ENCODE measurements around the gene RPTOR.
"Not testable (repeated sequence)": the region's sequence is repeated elsewhere in the genome, so short reads cannot be mapped to it uniquely, and the experiment has no call there.

RPTOR gene

DNA sequence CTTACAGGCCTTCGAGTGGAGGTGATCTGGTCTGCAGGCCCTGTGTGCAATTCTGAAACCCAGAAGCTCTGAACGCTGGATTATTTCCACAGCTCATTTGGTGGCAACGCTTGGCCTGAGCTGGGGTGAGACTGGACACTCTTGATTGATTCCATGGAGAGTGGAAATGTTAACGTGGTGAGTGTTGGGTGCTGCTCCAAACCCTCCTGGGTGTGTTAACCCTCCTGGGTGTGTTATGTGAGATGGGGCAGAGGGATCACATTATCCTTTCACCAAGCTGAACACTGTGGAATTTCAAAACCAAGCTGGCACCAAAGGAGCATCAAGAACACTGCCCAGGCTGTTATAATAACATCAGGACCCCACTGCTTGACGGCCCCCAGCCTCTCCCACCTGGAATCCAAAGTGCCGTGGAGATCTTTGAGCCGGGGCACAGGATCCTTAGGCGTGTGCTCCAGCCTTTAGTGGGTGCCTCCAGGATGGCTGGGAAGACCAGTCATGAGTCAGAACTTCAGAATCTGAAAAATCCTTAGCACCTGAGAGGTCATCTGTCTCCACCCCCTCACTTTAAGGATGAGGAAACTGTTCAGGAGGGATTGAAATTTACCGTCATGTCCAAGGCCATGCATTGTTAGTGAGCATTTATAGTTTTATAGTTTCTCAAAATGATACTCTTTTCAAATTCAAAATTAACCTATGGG lies 75.0 kb downstream of the RPTOR start:
- in situ Hi-C loops (cut with MboI; ENCODE audit: low pct_unique_long_range_greater_than_20kb, low sequenced_read_pairs, unreplicated experiment): no loop called here
- TF ChIP-seq, protein P1, sequence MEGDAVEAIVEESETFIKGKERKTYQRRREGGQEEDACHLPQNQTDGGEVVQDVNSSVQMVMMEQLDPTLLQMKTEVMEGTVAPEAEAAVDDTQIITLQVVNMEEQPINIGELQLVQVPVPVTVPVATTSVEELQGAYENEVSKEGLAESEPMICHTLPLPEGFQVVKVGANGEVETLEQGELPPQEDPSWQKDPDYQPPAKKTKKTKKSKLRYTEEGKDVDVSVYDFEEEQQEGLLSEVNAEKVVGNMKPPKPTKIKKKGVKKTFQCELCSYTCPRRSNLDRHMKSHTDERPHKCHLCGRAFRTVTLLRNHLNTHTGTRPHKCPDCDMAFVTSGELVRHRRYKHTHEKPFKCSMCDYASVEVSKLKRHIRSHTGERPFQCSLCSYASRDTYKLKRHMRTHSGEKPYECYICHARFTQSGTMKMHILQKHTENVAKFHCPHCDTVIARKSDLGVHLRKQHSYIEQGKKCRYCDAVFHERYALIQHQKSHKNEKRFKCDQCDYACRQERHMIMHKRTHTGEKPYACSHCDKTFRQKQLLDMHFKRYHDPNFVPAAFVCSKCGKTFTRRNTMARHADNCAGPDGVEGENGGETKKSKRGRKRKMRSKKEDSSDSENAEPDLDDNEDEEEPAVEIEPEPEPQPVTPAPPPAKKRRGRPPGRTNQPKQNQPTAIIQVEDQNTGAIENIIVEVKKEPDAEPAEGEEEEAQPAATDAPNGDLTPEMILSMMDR (IDR thresholded peaks at IDR 0.05; ENCODE audit: extremely low read depth, insufficient read depth, missing control alignments): no peak
- no peak for DNase-seq (ENCODE audit: low spot score)

DNA sequence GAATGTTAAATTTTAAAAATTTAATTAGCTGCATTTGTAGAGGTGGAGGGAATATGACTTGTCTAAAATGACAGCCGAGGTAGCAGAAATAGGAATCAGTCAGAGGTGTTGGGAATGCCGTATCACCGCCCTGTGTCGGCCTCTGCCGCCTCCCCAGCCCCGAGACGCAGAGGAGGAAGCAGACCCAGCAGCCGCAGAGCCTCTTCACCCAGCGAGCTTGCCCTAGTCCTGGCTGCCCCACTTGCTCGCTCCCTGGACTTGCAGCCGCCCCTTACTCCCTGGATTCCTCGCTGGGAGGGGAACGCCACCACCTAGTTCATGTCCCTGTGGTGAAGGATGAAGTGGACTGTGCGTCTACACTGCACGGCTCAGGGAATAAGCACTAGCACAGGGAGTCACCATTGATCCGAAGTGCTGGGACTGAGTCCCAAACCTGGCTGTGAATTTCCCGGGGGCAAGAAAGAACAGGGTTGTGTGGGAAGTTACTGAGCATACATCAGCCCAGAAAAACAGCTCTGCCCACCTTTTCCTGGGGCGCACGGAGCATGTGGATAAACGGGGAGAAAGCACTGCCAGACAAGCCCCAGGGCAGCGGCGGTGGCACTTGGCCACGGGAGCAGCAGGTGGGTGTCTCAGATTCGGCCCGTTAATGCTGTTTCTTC lies 76.8 kb downstream of the RPTOR start:
- DNase-seq (ENCODE audit: low spot score): no peak
- TF ChIP-seq, protein P1 (IDR thresholded peaks at IDR 0.05; ENCODE audit: extremely low read depth, insufficient read depth, missing control alignments): no peak
- in situ Hi-C loops (cut with MboI; ENCODE audit: low pct_unique_long_range_greater_than_20kb, low sequenced_read_pairs, unreplicated experiment): no loop called here

DNA sequence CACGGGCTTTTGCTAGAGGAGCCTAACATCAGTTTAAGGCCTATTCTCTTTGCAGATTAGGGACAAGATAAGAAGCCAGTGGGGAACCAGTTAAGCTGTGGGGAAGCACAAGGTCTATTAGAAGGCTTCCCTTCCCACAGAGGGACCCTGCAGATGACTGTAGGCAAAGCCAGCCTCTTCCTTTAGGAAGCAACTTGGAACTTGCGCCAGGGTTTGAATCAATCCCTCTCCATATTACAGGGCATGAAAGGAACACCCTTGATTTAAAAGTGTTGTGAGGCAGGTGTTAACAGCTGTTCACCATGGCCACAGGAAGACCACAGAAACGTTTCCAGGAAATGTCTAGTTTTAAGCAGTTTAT lies 77.3 kb downstream of the RPTOR start:
- TF ChIP-seq, protein P1 (IDR thresholded peaks at IDR 0.05; ENCODE audit: extremely low read depth, insufficient read depth, missing control alignments): no peak
- DNase-seq (ENCODE audit: low spot score): no peak
- in situ Hi-C loops (cut with MboI; ENCODE audit: low pct_unique_long_range_greater_than_20kb, low sequenced_read_pairs, unreplicated experiment): no loop called here

DNA sequence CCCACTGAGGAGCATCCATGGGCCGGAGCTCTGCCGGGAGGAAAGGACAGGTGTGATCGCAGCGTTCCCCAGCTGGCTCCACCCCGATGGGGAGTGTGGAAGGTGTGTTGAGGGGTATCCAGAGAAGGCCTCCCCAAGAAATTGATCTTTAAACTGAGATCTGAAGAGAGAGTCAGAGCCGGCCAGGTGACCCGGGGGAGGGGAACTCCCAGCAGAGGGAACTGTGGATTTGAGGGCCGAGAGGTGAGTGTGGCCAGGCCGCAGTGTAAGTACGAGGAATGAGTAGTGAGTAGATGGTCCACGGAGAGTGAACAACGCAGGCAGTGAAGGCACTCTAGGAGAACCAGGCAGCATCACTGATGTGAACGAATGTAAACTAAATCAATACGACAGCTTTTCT lies 80.2 kb downstream of the RPTOR start:
- no peak for DNase-seq (ENCODE audit: low spot score)
- TF ChIP-seq, protein P1 (IDR thresholded peaks at IDR 0.05; ENCODE audit: extremely low read depth, insufficient read depth, missing control alignments): no peak
- in situ Hi-C loops (cut with MboI; ENCODE audit: low pct_unique_long_range_greater_than_20kb, low sequenced_read_pairs, unreplicated experiment): no loop called here

DNA sequence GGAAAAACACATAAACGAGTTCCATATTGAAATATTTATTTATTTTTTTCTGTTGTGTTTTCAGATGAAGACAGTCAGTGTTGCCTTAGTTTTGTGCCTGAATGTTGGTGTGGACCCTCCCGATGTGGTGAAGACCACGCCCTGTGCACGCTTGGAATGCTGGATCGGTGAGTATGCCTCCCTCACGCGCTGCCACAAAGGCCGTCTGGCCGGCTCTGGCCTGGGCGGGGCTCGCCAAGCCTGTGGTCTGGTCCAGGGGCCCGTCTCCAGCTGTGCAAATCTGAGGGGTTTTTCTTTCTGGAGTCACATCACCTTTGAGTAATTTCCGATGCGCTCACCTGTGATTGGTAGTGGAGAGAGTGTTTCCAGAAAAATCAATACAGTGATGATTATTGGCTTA lies 81.0 kb downstream of the RPTOR start:
- no peak for DNase-seq (ENCODE audit: low spot score)
- TF ChIP-seq, protein P1 (IDR thresholded peaks at IDR 0.05; ENCODE audit: extremely low read depth, insufficient read depth, missing control alignments): no peak
- in situ Hi-C loops (cut with MboI; ENCODE audit: low pct_unique_long_range_greater_than_20kb, low sequenced_read_pairs, unreplicated experiment): no loop called here

DNA sequence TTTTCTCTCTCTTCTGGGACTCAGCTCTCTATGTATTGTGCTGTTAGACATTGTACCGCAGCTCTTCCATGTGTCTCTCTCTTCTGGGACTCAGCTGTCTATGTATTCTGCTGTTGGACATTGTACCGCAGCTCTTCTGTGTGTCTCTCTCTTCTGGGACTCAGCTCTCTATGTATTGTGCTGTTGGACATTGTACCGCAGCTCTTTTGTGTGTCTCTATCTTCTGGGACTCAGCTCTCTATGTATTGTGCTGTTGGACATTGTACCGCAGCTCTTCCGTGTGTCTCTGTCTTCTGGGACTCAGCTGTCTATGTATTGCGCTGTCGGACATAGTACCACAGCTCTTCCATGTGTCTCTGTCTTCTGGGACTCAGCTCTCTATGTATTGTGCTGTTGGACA lies 84.2 kb downstream of the RPTOR start:
- DNase-seq (ENCODE audit: low spot score); in situ Hi-C loops (cut with MboI; ENCODE audit: low pct_unique_long_range_greater_than_20kb, low sequenced_read_pairs, unreplicated experiment): not testable (repeated sequence)

DNA sequence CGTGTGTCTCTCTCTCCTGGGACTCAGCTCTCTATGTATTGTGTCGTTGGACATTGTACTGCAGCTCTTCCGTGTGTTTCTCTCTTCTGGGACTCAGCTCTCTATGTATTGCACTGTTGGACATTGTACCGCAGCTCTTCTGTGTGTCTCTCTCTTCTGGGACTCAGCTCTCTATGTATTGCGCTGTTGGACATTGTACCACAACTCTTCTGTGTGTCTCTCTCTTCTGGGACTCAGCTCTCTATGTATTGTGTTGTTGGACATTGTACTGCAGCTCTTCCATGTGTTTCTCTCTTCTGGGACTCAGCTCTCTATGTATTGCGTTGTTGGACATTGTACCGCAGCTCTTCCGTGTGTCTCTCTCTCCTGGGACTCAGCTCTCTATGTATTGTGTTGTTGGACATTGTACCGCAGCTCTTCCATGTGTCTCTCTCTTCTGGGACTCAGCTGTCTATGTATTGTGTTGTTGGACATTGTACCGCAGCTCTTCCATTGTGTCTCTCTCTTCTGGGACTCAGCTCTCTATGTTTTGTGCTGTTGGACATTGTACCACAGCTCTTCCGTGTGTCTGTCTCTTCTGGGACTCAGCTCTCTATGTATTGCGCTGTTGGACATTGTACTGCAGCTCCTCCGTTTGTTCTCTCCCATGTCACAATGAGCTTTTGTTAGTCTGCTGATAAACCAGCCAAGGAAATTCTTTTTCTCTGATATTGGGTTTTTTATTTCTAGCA lies 84.8 kb downstream of the RPTOR start:
- in situ Hi-C loops (cut with MboI; ENCODE audit: low pct_unique_long_range_greater_than_20kb, low sequenced_read_pairs, unreplicated experiment): no loop called here
- DNase-seq (ENCODE audit: low spot score): no peak
- TF ChIP-seq, protein P1 (IDR thresholded peaks at IDR 0.05; ENCODE audit: extremely low read depth, insufficient read depth, missing control alignments): no peak

Measured in GM13977 (cell line).